ENCODE measurements around the gene ELOVL2.

DNA sequence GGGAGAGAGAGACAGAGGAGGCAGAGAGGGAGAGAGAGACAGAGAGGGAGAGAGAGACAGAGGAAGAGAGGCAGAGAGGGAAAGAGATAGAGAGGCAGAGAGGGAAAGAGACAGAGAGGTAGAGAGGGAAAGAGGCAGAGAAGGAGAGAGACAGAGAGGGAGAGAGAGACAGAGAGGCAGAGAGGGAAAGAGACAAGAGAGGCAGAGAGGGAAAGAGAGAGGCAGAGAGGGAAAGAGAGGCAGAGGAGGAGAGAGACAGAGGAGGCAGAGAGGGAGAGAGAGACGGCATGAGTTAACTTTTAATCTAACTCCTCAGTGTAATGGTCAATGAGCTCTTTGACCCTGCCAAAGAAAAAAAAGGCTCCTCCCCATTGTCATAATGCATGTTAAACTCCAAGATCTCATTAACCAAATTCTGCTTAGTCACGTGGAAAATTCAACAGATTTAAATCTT is 7.1 kb downstream of the ELOVL2 start:
- TF ChIP-seq SP1 (IDR thresholded peaks at IDR 0.05; ENCODE audit: low read depth, low read length) (no peak), EP300 (IDR thresholded peaks at IDR 0.05; ENCODE audit: borderline replicate concordance in 1 of 2, control insufficient read depth in 1 of 2, low read depth in 2 of 2, low read length in 2 of 2) (no peak), MXI1 (IDR thresholded peaks at IDR 0.05; ENCODE audit: low read depth, low read length) (no peak), RAD51 (IDR thresholded peaks at IDR 0.05) (no peak)

Data from GM12878 (cell line).